HEK293T (cell line): ENCODE data around the gene IL1RAPL1.

Experiments used
- ELF4 ChIP-seq: fragments of 450-650 bp; IDR thresholded peaks from 2 replicates; pipeline ENCODE4 v1.6.1; 2017; ENCODE audit warnings: antibody characterized with exemption
- SP1 ChIP-seq: fragments of 450-650 bp; IDR thresholded peaks from 2 replicates; pipeline ENCODE4 v1.6.1; 2017
- TARDBP ChIP-seq: fragments of 450-650 bp; IDR thresholded peaks from 2 replicates; pipeline ENCODE4 v1.6.1; 2016

DNA sequence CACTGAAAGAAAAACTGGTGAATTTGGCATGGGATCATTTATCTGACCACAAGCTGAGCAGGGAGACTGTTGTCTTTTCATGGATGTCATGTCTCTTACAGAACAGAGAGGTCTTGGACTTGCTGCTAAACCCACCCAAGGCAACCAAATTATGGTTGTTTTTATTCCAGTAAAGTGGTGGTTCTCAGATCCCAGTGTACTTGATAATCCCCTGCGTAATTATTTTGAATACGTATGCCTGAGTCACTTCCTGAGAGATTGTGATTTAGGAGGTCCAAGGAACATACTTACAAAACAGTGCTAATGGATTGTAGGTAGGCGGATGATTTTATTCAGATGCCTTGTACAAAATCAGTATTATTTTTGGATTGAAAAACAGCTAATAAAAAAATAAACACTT is 585.6 kb downstream of the IL1RAPL1 start:
- no peak for TF ChIP-seq SP1
- TF ChIP-seq ELF4, result no peak
- TF ChIP-seq TARDBP, result no peak
